Transverse colon (tissue), 4 donors: ENCODE data around the gene NOA1. TPM values are rescaled to one million over a fixed set of nuclear protein-coding genes. Genes with fewer than 3 reads are reported as not detected.
A peak's percentile ranks its signal among the peaks of the same experiment; 100 is the strongest.

Experiments
- DNase-seq: peaks from one replicate; pipeline ENCODE4 v3.0.0-alpha.2; 2019
- H3K27ac ChIP-seq, 4 donors: fragments of 200-600 bp; sonication (generic); 2 replicates each; pipeline ENCODE4 v1.5.1; 2016 to 2018; ENCODE audit warnings: inconsistent platforms in 4 of 4
- H3K27me3 ChIP-seq: fragments of 200-600 bp; sonication (generic); 2 replicates; pipeline ENCODE4 v1.5.1; 2017; ENCODE audit warnings: inconsistent platforms
- H3K36me3 ChIP-seq, 4 donors: fragments of 200-600 bp; sonication (generic); 2 replicates each; pipeline ENCODE4 v1.5.1; 2017 to 2019; ENCODE audit warnings: inconsistent platforms in 4 of 4
- H3K4me1 ChIP-seq, 4 donors: fragments of 200-600 bp; sonication (generic); 2 replicates each; pipeline ENCODE4 v1.5.1; 2017 to 2020; ENCODE audit warnings: inconsistent platforms in 4 of 4
- H3K4me3 ChIP-seq, 4 donors: fragments of 200-600 bp; sonication (generic); 1 replicate in 1 of 4; 2 replicates in 3 of 4; pipeline versions ENCODE4 v1.5.1 to v1.6.1; 2017 to 2019; ENCODE audit warnings: inconsistent platforms in 4 of 4
- H3K9me3 ChIP-seq, 2 donors: fragments of 200-600 bp; sonication (generic); 2 replicates each; pipeline ENCODE4 v1.5.1; 2017 to 2019; ENCODE audit warnings: inconsistent platforms in 2 of 2
- EP300 ChIP-seq: sonication (generic); formaldehyde crosslinking; IDR thresholded peaks from one replicate; pipeline ENCODE4 v1.6.1; 2017; ENCODE audit warnings: antibody characterized with exemption, low read depth
- POLR2A ChIP-seq: fragments of 450-650 bp; IDR thresholded peaks from one replicate; pipeline ENCODE4 v1.6.1; 2016; ENCODE audit warnings: antibody characterized with exemption, mild to moderate bottlenecking, moderate library complexity
- POLR2AphosphoS5 ChIP-seq, 3 donors: sonication (generic); formaldehyde crosslinking; IDR thresholded peaks; one replicate each; pipeline ENCODE4 v1.6.1; 2016; ENCODE audit warnings: antibody characterized with exemption in 3 of 3
- WGBS, 2 donors: methylation state at CpG; one replicate each; pipeline ENCODE4 v1.1.5; 2018; ENCODE audit warnings: low coverage in 1 of 2; 5-methylcytosine and 5-hydroxymethylcytosine counted together
- in situ Hi-C, 4 donors: fragments of 200-750 bp; cut with MboI; loops; one replicate each; pipeline versions ENCODE4 v1.15.0 to v1.15.1; 2017; ENCODE audit warnings: low sequenced_read_pairs in 3 of 4, low pct_ligation_motif_present in 1 of 4, low pct_unique_long_range_greater_than_20kb in 1 of 4
- intact Hi-C: fragments of 100-400 bp; cut with DNase I; formaldehyde crosslinking; loops from one replicate; pipeline ENCODE4 v1.15.1; 2023; ENCODE audit warnings: low total_unique reads
- total RNA-seq, 4 donors: library from RNA; depleted of rRNA; stranded (reverse); fragments of >200 nt; gene quantifications; one replicate each; pipeline ENCODE4 v1.1.0, GENCODE V29; 2016
- TF ChIP-seq, protein P1 (sequence below), 5 experiments: fragments of 200-600 bp in 3 of 5; fragments of 450-650 bp in 2 of 5; sonication (generic) in 3 of 5; IDR thresholded peaks; 1 replicate in 2 of 5; 2 replicates in 3 of 5; pipeline ENCODE4 v1.5.1; 2016 to 2017; ENCODE audit warnings: antibody characterized with exemption in 5 of 5, inconsistent platforms in 3 of 5, mild to moderate bottlenecking in 2 of 5, moderate library complexity in 1 of 5

NOA1 gene
- total RNA-seq, 4 donors from 2014 or later: 32.5 to 75.4 (median 39.6) TPM

DNA sequence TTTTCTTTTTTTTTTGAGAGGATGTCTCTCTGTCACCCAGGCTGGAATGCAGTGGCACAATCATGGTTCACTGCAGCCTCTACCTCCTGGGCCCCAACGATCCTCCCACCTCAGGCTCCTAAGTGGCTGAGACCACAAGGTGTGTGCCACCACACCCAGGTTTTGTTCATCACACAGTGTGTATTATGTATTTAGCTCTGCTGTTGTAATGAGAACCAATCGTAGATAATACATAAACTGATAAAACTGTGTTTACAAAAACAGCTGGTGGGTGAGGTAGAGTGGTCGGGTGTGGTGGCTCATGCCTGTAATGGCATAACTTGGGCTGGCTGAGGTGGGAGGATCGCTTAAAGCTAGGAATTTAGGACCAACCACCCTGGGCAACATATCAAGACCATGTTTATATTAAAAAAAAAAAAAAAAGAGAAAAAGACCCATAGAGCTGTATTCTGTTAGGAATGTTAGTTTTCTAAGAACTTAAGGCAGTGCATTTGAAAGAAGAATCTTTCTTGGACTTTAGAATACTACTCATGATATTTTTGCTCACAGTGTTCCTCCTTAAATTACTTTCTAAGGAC lies 36.2 kb upstream of the NOA1 start:
- intact Hi-C loops (no loop called here), in situ Hi-C loops (loop anchor here in 1 of 4 donors (25.0 kb wide), 1 partner anchor 526 kb away; no protein-coding TSS in a partner anchor)
- no peaks in the 10 kb centered on the region for H3K9me3 ChIP-seq
- no peaks in the 10 kb centered on the region for H3K27me3 ChIP-seq
- H3K36me3 ChIP-seq: peaks cover 0 to 70% (median 31%) of the 10 kb centered on the region in 4 donors
- no peak for DNase-seq
- no peak overlapping the region for H3K27ac ChIP-seq
- no peaks in the 10 kb centered on the region for H3K4me1 ChIP-seq
- H3K4me3 ChIP-seq: no peak overlapping the region
- 33 to 74% methylated on average over 3 to 4 of the region's 4 CpGs for WGBS, 2 donors
- TF ChIP-seq POLR2AphosphoS5 (IDR thresholded peaks at IDR 0.05) (no peak), EP300 (no peak), POLR2A (no peak)
- TF ChIP-seq, protein P1, sequence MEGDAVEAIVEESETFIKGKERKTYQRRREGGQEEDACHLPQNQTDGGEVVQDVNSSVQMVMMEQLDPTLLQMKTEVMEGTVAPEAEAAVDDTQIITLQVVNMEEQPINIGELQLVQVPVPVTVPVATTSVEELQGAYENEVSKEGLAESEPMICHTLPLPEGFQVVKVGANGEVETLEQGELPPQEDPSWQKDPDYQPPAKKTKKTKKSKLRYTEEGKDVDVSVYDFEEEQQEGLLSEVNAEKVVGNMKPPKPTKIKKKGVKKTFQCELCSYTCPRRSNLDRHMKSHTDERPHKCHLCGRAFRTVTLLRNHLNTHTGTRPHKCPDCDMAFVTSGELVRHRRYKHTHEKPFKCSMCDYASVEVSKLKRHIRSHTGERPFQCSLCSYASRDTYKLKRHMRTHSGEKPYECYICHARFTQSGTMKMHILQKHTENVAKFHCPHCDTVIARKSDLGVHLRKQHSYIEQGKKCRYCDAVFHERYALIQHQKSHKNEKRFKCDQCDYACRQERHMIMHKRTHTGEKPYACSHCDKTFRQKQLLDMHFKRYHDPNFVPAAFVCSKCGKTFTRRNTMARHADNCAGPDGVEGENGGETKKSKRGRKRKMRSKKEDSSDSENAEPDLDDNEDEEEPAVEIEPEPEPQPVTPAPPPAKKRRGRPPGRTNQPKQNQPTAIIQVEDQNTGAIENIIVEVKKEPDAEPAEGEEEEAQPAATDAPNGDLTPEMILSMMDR (IDR thresholded peaks at IDR 0.05): no peak

DNA sequence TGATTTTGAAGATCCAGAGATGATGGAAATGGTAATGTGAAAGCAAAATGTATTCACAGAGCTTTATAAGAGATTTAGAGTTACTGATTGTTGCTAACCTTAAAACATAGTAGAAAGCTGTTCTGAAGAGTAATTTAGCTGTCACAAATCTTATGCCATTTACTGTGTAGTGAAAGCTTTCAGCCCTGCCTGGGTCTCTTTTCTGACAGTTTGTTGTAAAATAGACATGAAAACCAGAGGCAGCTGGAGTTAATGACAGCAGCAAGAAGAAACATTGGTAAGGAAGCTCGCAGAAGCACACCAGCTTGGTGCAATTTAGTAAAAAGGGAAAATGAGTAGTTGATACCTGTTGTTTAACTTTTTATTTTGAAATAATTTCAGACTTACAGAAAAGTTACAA lies 22.3 kb upstream of the NOA1 start:
- Histone ChIP-seq H3K9me3 (no peaks in the 10 kb centered on the region), H3K36me3 (peaks cover 0 to 42% (median 21%) of the 10 kb centered on the region in 4 donors), H3K4me3 (no peak overlapping the region), H3K4me1 (peaks cover 0 to 9% (median 6%) of the 10 kb centered on the region in 4 donors), H3K27ac (no peak overlapping the region), H3K27me3 (no peaks in the 10 kb centered on the region)
- intact Hi-C loops (no loop called here), in situ Hi-C loops (loop anchor here in 1 of 4 donors (25.0 kb wide), 1 partner anchor 512 kb away; no protein-coding TSS in a partner anchor)
- TF ChIP-seq POLR2A (no peak), EP300 (no peak), POLR2AphosphoS5 (IDR thresholded peaks at IDR 0.05) (no peak)
- TF ChIP-seq, protein P1 (IDR thresholded peaks at IDR 0.05): no peak
- WGBS, 2 donors: 100% methylated on average over 1 of the region's 1 CpG
- no peak for DNase-seq

DNA sequence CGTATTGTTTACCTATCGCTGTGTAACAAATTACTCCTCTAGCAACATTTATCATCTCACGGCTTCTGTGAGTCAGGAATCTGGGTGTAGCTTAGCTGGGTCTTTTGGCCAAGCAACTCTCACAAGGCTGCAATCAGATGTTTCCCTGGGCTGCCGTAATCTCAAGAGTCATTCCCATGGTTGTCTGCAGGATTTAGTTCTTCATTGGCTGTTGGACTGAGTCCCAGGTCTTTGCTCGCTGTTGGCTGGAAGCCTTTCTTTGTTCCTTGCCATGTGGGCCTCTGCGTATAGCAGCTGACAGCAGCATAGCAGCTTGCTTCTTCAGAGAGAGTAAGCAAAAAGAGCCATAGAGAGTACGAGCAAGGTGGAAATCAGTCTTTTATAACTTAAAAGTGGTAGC lies 18.1 kb upstream of the NOA1 start:
- Histone ChIP-seq H3K4me3 (no peak overlapping the region), H3K4me1 (peaks cover 0 to 9% (median 6%) of the 10 kb centered on the region in 4 donors), H3K27me3 (no peaks in the 10 kb centered on the region), H3K27ac (peak overlapping the region; percentile 27 to 65 (median 53)), H3K36me3 (peaks cover 0 to 49% (median 22%) of the 10 kb centered on the region in 4 donors), H3K9me3 (no peaks in the 10 kb centered on the region)
- no peak for TF ChIP-seq POLR2A
- TF ChIP-seq, protein P1 (IDR thresholded peaks at IDR 0.05): no peak
- TF ChIP-seq EP300: no peak
- TF ChIP-seq POLR2AphosphoS5 (IDR thresholded peaks at IDR 0.05): peak; percentile 33 to 50 (median 38)
- 32 to 33% methylated on average over 4 to 7 of the region's 7 CpGs for WGBS, 2 donors
- intact Hi-C loops: no loop called here
- in situ Hi-C loops: no loop called here
- DNase-seq: peak; percentile 53

DNA sequence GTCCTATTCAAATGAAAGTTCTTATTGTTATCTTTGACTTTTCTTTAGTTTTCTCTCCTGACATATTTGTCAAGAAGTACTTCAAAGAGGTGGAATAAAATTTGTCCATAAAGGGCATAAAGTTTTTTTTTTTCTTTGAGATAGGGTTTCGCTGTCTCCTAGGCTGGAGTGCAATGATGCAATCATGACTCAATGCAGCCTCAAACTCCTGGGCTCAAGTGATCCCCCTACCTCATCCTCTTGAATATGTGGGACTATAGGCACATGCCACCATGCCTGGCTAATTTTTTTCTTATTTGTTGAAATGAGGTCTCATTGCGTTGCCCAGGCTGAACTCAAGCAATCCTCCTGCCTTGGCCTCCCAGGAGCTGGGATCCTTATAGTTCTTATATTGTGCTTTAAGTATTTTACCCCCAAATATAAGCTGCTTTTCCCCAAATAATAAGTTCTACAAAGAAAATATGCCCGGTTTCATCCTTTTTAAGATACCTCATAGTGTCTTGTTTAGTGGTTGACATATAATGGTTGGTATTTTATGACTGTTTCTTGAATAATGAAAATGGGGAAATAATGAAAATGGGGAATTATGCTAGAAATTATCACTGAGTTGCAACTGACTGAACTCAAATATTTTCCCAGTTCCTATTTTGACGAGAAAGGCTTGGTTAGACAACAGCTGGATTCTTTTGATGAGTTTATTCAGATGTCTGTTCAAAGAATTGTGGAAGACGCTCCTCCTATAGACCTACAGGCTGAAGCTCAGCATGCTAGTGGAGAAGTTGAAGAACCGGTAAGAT lies 12.9 kb upstream of the NOA1 start:
- Histone ChIP-seq H3K4me1 (peaks cover 0 to 5% (median 3%) of the 10 kb centered on the region in 4 donors), H3K4me3 (no peak overlapping the region), H3K27me3 (no peaks in the 10 kb centered on the region), H3K27ac (no peak overlapping the region), H3K9me3 (no peaks in the 10 kb centered on the region), H3K36me3 (peaks cover 0 to 72% (median 28%) of the 10 kb centered on the region in 4 donors)
- intact Hi-C loops: no loop called here
- no peak for DNase-seq
- no peak for TF ChIP-seq POLR2AphosphoS5 (IDR thresholded peaks at IDR 0.05)
- TF ChIP-seq, protein P1 (IDR thresholded peaks at IDR 0.05): no peak
- TF ChIP-seq EP300: no peak
- TF ChIP-seq POLR2A: no peak
- in situ Hi-C loops: no loop called here
- 83 to 84% methylated on average over 6 of the region's 6 CpGs for WGBS, 2 donors
